HPDE6-E6E7 (cell line): ENCODE measurements around the gene SLC17A9.

Experiments
- DNase-seq: peaks from one replicate; pipeline ENCODE4 v3.0.0; 2011; ENCODE audit warnings: missing footprints; ENCODE audit errors: extremely low spot score

SLC17A9 gene

DNA sequence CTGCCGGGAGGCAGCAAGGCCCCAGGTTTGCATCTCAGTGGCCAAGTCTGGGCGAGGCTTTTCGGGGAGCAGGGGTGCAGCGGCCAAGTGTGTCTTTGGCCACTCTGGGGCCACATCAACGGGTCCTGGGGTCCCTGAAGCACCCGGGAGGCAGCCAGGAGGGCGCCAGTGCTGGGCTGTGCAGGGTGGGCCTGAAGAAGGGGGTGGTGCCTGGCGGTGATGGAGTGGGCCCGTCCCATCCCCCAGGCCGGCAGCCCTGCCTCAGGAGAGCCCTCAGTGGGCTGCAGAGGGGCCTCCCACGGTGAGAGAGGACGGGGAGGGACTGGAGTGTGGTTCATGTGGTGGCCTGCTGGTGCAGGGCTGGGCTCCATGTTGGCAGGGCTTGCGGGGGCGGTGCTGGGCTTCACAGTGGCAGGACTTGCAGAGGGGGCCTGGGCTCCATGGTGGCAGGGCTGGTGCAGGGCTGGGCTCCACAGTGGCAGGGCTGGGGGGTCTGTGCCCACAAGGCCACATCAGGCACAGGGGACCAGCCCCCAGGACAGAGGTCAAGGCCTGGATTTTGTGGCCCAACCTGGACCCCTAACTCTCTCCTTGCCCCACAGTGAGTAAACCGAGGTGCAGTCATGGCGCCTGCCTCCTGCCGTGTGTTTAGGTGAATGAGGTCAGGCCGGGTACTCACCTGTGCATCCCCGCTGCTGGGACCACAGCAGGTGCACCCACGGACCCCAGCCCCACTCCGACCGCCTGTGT lies 64.7 kb downstream of the SLC17A9 start:
- DNase-seq, result no peak

DNA sequence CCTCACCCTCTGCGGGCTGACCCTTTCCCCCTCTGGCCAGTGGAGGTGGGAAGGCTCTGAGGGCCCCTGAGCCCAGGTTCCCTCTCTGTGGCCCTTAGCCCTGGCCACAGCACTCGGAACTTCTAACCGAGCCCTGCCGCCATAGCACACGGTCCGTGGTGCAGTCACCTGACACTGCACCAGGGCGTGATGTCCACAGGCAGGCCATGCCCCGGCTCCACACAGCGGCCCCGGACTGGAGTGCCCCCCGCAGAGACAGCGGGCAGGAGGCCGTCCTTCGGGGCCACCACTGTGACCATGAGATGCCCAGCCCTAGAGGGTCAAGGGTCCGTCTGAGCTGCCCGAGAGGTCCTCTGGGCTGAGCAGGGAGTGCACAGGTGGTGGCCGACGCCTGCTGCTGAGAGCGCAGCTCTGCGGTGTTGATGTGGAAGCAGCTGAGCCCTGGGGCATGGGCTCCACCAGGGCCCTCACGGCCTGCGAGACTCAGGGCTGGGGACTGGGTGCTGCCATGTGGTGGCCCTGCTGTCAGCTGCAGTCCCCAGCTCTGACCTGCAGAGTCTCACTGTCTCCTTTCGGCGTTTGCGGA lies 65.4 kb downstream of the SLC17A9 start:
- DNase-seq, result no peak
